RKO (cell line): ENCODE results near the gene CST5.
"Not testable (repeated sequence)": the region's sequence is repeated elsewhere in the genome, so short reads cannot be mapped to it uniquely, and the experiment has no call there.

Source experiments
- DNase-seq: peaks from one replicate; pipeline ENCODE4 v3.0.0-alpha.2; 2016; ENCODE audit warnings: low spot score

CST5 gene

DNA sequence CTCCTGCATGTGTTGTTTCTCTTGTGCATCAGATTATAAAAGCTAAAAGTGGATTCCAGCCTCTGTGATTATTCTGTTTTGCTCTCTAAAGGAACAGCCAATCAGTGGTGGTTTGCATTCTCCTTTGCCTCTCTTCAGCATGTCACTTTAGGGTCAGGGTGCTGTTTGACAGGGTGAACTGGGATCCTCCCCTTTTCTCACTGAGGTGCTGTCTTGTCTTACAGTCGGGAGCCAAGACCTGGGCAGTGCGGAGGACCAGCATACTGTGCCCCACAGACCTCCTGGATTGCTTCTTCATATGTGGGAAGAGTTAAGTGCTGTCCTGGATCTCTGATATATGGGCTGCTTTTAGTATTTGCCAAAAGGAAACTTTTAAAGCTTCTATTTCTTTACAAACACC, 37.9 kb downstream of the CST5 start:
- DNase-seq: no peak

DNA sequence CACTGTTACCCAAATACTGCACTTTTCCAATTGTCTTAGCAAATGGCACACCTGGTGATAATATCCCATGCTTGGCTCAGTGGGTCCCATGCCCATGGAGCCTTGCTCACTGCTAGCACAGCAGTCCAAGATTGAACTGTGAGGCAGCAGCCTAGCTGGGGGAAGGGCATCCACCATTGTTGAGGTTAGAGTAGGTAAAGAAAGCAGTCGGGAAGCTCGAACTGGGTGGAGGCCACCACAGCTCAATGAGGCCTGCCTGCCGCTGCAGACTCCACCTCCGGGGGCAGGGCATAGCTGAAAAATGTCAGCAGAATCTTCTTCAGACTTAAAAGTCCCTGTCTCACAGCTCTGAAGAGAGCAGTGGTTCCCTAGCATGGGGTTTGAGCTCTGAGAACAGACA, 43.8 kb downstream of the CST5 start:
- DNase-seq: no peak

DNA sequence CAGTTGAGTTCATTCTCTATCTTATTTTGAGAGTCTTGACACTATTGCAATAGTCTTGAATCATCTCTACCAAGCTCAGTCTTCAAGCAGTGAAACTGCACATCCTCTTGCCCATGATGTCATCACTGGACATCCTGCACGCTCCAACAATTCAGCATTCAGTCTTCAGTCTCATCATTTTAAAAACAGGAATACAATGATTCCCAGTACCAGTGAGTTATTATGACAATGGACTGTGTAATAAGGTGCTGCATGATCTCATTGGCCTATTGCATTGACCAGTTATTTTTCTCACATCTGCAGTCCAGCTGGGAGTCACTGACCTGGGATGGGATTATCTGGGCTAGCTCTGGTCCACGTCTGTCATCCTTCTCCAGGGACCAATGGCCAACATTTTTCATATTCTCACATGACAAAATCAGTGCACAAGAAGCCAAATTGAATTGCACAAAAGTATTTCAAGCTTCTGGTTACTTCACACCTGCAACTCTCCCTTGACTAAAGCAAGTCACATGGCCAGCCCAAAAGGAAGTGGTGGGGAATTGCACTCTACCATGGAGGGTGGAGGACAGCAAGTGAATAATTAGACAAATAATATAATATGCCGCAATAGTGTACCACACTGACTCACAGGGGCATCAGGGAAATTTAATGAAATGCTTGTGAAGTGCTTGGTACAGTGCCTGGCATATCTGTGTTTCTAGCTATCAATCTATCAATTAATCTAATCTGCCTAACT, 46.6 kb downstream of the CST5 start:
- DNase-seq: no peak

DNA sequence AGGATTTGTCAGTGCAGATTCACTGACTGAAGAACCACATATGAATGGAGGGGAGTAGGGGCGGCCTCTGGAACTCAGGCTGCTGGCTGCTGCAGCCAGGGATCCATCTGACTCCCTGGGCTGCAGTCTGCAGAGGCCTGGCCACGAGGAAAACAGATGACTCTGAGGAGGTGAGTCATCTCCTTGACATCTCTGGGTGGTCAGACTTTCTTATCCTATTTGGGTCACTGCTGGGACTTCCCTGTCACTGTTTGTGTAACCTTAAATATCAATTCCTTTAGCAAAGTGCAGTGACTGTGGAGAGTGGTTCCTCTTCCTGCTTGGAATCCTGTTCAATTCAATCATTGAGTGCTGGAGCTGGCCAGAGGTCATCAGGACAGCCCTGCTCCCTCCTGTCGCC, 47.6 kb downstream of the CST5 start:
- not testable (repeated sequence) for DNase-seq

DNA sequence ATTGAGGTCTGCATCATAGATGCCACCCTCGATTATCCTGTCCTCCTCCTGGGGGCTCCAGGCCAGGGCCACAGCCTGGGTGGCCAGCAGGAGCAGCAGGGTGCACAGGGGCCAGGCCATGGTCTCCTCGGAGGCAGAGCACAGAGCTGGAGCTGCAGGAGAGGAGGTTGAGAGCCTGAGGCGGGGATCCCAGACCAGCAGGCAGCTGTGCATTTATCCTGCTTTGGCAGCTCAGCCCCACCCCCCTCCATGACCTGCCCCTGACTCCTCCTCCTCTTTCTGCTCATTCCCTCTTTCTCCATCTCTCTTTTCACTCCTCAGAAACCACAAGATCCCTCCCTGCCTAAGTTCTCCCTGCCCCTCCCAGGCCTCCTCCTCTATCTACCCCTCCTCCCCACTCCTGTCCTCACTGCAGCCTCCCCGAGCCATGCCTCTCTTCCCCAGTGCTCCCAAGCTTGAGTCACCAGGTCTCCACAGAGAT, 53.0 kb downstream of the CST5 start, which contains the start of gene CST2:
Gene CST2 (minus strand): TSS at position 189 of the 481 bp plus-strand sequence. CDS start 69 bp downstream, at position 120.
- DNase-seq: no peak
